Stimulated activated naive CD8-positive, alpha-beta T cell treated with anti-CD3 and anti-CD28 coated beads, Interleukin-15, Interleukin-2, amounts not matched to agents 100 ng/mL and 50 ng/mL, for 24 hours (primary cell): ENCODE data around the gene NHLRC4.

ENCODE experiments used
- H3K27ac Mint-ChIP-seq: one replicate; pipeline ENCODE4 v1.8.0; 2021; ENCODE audit warnings: mild to moderate bottlenecking, mixed read lengths
- H3K27me3 Mint-ChIP-seq: one replicate; pipeline ENCODE4 v1.8.0; 2021; ENCODE audit warnings: mixed read lengths
- H3K36me3 Mint-ChIP-seq: one replicate; pipeline ENCODE4 v1.8.0; 2021; ENCODE audit warnings: low read depth, mixed read lengths
- H3K4me1 Mint-ChIP-seq: one replicate; pipeline ENCODE4 v1.8.0; 2021; ENCODE audit warnings: low read depth, mixed read lengths
- H3K4me3 Mint-ChIP-seq: one replicate; pipeline ENCODE4 v1.8.0; 2021; ENCODE audit warnings: mild to moderate bottlenecking, mixed read lengths
- H3K9me3 Mint-ChIP-seq: one replicate; pipeline ENCODE4 v1.8.0; 2021; ENCODE audit warnings: mixed read lengths

Gene NHLRC4

GRCh38 chr16:527015-527903 is 39.5 kb upstream of the NHLRC4 start, which contains the start of gene CAPN15:
CAPN15 (plus strand) TSS chr16:527712; CDS start chr16:546839, 19,127 bp downstream.
- Mint-ChIP-seq H3K4me3 (peak within 1 kb of the TSS; percentile 96), H3K4me1 (peaks cover 59% of the 10 kb centered on the region), H3K27me3 (no peaks in the 10 kb centered on the region), H3K9me3 (no peaks in the 10 kb centered on the region), H3K27ac (peak within 1 kb of the TSS; percentile 100), H3K36me3 (peaks cover 4% of the 10 kb centered on the region)

GRCh38 chr16:528111-529011 is 38.4 kb upstream of the NHLRC4 start:
- peak overlapping the region; percentile 94 for H3K27ac Mint-ChIP-seq
- H3K27me3 Mint-ChIP-seq, result no peaks in the 10 kb centered on the region
- peak overlapping the region; percentile 92 for H3K4me3 Mint-ChIP-seq
- peaks cover 4% of the 10 kb centered on the region for H3K36me3 Mint-ChIP-seq
- no peaks in the 10 kb centered on the region for H3K9me3 Mint-ChIP-seq
- H3K4me1 Mint-ChIP-seq, result peaks cover 54% of the 10 kb centered on the region

GRCh38 chr16:529012-529575 is 37.7 kb upstream of the NHLRC4 start:
- Mint-ChIP-seq H3K9me3 (no peaks in the 10 kb centered on the region), H3K4me3 (peak overlapping the region; percentile 92), H3K4me1 (peaks cover 47% of the 10 kb centered on the region)

GRCh38 chr16:530111-530817 is 36.5 kb upstream of the NHLRC4 start:
- no peaks in the 10 kb centered on the region for H3K27me3 Mint-ChIP-seq
- no peak overlapping the region for H3K27ac Mint-ChIP-seq

More at GRCh38 chr16:529012-529575, 37.7 kb upstream of the NHLRC4 start:
- H3K36me3 Mint-ChIP-seq, result peaks cover 4% of the 10 kb centered on the region
- peak overlapping the region; percentile 94 for H3K27ac Mint-ChIP-seq
- H3K27me3 Mint-ChIP-seq, result no peaks in the 10 kb centered on the region

GRCh38 chr16:531494-532125 is 35.2 kb upstream of the NHLRC4 start:
- Mint-ChIP-seq H3K27ac (no peak overlapping the region), H3K4me1 (peaks cover 22% of the 10 kb centered on the region), H3K36me3 (no peaks in the 10 kb centered on the region), H3K27me3 (no peaks in the 10 kb centered on the region), H3K9me3 (no peaks in the 10 kb centered on the region), H3K4me3 (no peak overlapping the region)

More at GRCh38 chr16:530111-530817, 36.5 kb upstream of the NHLRC4 start:
- peaks cover 35% of the 10 kb centered on the region for H3K4me1 Mint-ChIP-seq
- H3K9me3 Mint-ChIP-seq, result no peaks in the 10 kb centered on the region
- peak overlapping the region; percentile 92 for H3K4me3 Mint-ChIP-seq
- H3K36me3 Mint-ChIP-seq, result peaks cover 3% of the 10 kb centered on the region

- Mint-ChIP-seq H3K36me3 (no peaks in the 10 kb centered on the region), H3K4me1 (peaks cover 20% of the 10 kb centered on the region), H3K27me3 (no peaks in the 10 kb centered on the region), H3K9me3 (no peaks in the 10 kb centered on the region), H3K4me3 (no peak overlapping the region), H3K27ac (no peak overlapping the region)
Measured at GRCh38 chr16:533391-534123, 33.2 kb upstream of the NHLRC4 start.

- Mint-ChIP-seq H3K4me3 (no peak overlapping the region), H3K9me3 (no peaks in the 10 kb centered on the region), H3K4me1 (peaks cover 16% of the 10 kb centered on the region), H3K36me3 (peaks cover 4% of the 10 kb centered on the region), H3K27ac (no peak overlapping the region), H3K27me3 (no peaks in the 10 kb centered on the region)
Measured at GRCh38 chr16:534135-534534, 32.7 kb upstream of the NHLRC4 start.

GRCh38 chr16:534856-535445 is 31.9 kb upstream of the NHLRC4 start:
- Mint-ChIP-seq H3K9me3 (no peaks in the 10 kb centered on the region), H3K27me3 (no peaks in the 10 kb centered on the region), H3K36me3 (peaks cover 4% of the 10 kb centered on the region), H3K27ac (no peak overlapping the region), H3K4me3 (no peak overlapping the region), H3K4me1 (peaks cover 9% of the 10 kb centered on the region)

- Mint-ChIP-seq H3K4me1 (peaks cover 1% of the 10 kb centered on the region), H3K9me3 (no peaks in the 10 kb centered on the region), H3K27me3 (no peaks in the 10 kb centered on the region), H3K36me3 (peaks cover 4% of the 10 kb centered on the region), H3K27ac (no peak overlapping the region), H3K4me3 (no peak overlapping the region)
Measured at GRCh38 chr16:535446-536405, 31.1 kb upstream of the NHLRC4 start.

GRCh38 chr16:536746-537145 is 30.1 kb upstream of the NHLRC4 start:
- Mint-ChIP-seq H3K4me3 (no peak overlapping the region), H3K27me3 (no peaks in the 10 kb centered on the region), H3K9me3 (no peaks in the 10 kb centered on the region), H3K36me3 (peaks cover 4% of the 10 kb centered on the region), H3K27ac (no peak overlapping the region), H3K4me1 (no peaks in the 10 kb centered on the region)

- H3K4me3 Mint-ChIP-seq, result no peak overlapping the region
Measured at GRCh38 chr16:537415-538335, 29.1 kb upstream of the NHLRC4 start.

More at GRCh38 chr16:537415-538335, 29.1 kb upstream of the NHLRC4 start:
- Mint-ChIP-seq H3K4me1 (no peaks in the 10 kb centered on the region), H3K36me3 (peaks cover 4% of the 10 kb centered on the region), H3K27ac (no peak overlapping the region), H3K9me3 (no peaks in the 10 kb centered on the region), H3K27me3 (no peaks in the 10 kb centered on the region)
